ENCODE measurements around the gene FAM151A.

GRCh38 chr1:54640863-54641836, 17.8 kb upstream of the FAM151A start, which contains the start of gene MROH7:
- TF ChIP-seq CTCF (optimal IDR thresholded peaks at IDR 0.05 in 1 of 3, IDR thresholded peaks at IDR 0.05 in 1 of 3, conservative IDR thresholded peaks at IDR 0.05 in 1 of 3; ENCODE audit: extremely low read depth in 1 of 3, insufficient read depth in 2 of 3, low read length in 3 of 3) (no peak), EZH2 (IDR thresholded peaks at IDR 0.05; ENCODE audit: low read length) (no peak)

Measured in keratinocyte (primary cell).